Nephron (organoid): Measurements from ENCODE around the gene DOCK1.

Experiments used
- H3K27ac Mint-ChIP-seq, 3 experiments: 2 replicates each; pipeline ENCODE4 v1.8.0; 2020; ENCODE audit warnings: mixed read lengths in 3 of 3, mild to moderate bottlenecking in 2 of 3, moderate library complexity in 1 of 3
- H3K27me3 Mint-ChIP-seq: 2 replicates; pipeline ENCODE4 v1.8.0; 2021; ENCODE audit warnings: low read depth, mild to moderate bottlenecking, moderate library complexity, mixed read lengths
- H3K36me3 Mint-ChIP-seq: 2 replicates; pipeline ENCODE4 v1.8.0; 2020; ENCODE audit warnings: low read depth, mixed read lengths
- H3K4me1 Mint-ChIP-seq: 2 replicates; pipeline ENCODE4 v1.8.0; 2020; ENCODE audit warnings: mixed read lengths
- H3K4me3 Mint-ChIP-seq, 3 experiments: 2 replicates each; pipeline ENCODE4 v1.8.0; 2020; ENCODE audit warnings: mild to moderate bottlenecking in 3 of 3, mixed read lengths in 3 of 3, moderate library complexity in 2 of 3
- H3K9me3 Mint-ChIP-seq: 2 replicates; pipeline ENCODE4 v1.8.0; 2020; ENCODE audit warnings: mixed read lengths
- CTCF ChIP-seq, 3 experiments: fragments of 200-600 bp; sonication (generic); IDR thresholded peaks; one replicate each; pipeline ENCODE4 v1.5.0; 2021; ENCODE audit warnings: antibody characterized with exemption in 3 of 3; ENCODE audit not compliant: unreplicated experiment in 3 of 3

DOCK1 gene

GRCh38 chr10:127332631-127333030 lies 427.4 kb downstream of the DOCK1 start:
- Mint-ChIP-seq H3K4me3 (no peak overlapping the region), H3K36me3 (peaks cover 3% of the 10 kb centered on the region), H3K4me1 (no peaks in the 10 kb centered on the region), H3K9me3 (no peaks in the 10 kb centered on the region), H3K27me3 (no peaks in the 10 kb centered on the region), H3K27ac (no peak overlapping the region)
- no peak for TF ChIP-seq CTCF (IDR thresholded peaks at IDR 0.05; ENCODE audit: unreplicated experiment in 3 of 3)

DNA sequence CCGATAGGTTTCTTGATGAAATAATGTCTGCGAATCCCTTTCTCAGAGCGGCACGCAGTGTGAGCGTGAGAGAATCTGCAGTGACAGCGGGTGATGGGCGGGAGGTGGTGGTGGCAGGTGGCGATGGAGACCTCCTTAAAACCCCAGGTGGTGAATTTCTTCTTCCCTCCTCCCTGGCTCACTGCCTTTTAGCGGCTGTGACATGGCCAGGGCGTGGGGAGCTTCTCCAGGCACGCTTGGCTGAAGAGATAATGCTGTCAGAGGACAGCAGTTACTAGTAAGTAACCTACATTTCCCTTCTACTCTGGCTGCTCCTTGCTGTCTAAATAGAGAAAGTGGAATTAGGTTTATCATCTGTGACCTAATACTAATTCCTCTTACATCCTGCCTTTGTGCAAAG lies 432.6 kb downstream of the DOCK1 start:
- Mint-ChIP-seq H3K4me1 (peaks cover 5% of the 10 kb centered on the region), H3K27me3 (no peaks in the 10 kb centered on the region), H3K4me3 (no peak overlapping the region), H3K27ac (no peak overlapping the region), H3K9me3 (no peaks in the 10 kb centered on the region), H3K36me3 (peaks cover 8% of the 10 kb centered on the region)
- no peak for TF ChIP-seq CTCF (IDR thresholded peaks at IDR 0.05; ENCODE audit: unreplicated experiment in 3 of 3)

DNA sequence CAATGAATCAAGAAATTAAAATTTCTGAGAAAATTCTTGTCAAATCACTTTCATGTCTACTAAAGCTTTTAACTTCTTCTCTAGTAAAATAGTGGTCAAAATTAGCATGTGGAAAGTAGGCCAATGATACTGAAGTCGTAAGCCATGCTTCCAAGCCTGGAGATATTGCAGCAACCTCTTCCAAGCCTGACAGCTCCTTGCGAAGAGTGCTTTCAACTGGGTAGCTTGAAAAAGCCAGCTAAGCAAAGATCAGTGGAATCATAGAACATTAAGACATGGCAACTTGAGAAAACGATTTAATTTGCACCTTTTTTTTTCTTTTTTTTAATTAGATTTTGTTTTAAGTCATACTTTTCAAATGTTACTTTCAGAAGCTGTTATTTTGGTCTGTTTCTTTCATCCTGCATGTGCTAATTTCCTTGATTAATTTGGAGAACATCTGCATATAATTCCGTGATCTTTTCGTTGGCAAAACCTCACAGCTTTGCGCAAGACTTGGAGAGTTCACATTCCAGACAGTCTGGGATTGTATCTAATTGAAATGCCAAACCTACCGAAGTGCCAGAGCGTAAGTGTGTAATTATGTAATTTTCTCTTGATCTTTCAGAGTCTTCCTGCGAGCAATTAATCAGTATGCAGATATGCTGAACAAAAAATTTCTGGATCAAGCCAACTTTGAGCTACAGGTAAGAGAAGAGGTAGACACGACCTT lies 433.3 kb downstream of the DOCK1 start:
- Mint-ChIP-seq H3K4me1 (peaks cover 5% of the 10 kb centered on the region), H3K27ac (no peak overlapping the region)

GRCh38 chr10:127343821-127344220 lies 438.6 kb downstream of the DOCK1 start:
- no peak for TF ChIP-seq CTCF (IDR thresholded peaks at IDR 0.05; ENCODE audit: unreplicated experiment in 3 of 3)
- Mint-ChIP-seq H3K9me3 (no peaks in the 10 kb centered on the region), H3K27ac (no peak overlapping the region), H3K36me3 (peaks cover 17% of the 10 kb centered on the region), H3K4me3 (no peak overlapping the region), H3K27me3 (no peaks in the 10 kb centered on the region), H3K4me1 (no peaks in the 10 kb centered on the region)

More for the DNA sequence above, 433.3 kb downstream of the DOCK1 start:
- peaks cover 8% of the 10 kb centered on the region for H3K36me3 Mint-ChIP-seq
- no peaks in the 10 kb centered on the region for H3K27me3 Mint-ChIP-seq
- no peaks in the 10 kb centered on the region for H3K9me3 Mint-ChIP-seq
- no peak overlapping the region for H3K4me3 Mint-ChIP-seq
- no peak for TF ChIP-seq CTCF (IDR thresholded peaks at IDR 0.05; ENCODE audit: unreplicated experiment in 3 of 3)

DNA sequence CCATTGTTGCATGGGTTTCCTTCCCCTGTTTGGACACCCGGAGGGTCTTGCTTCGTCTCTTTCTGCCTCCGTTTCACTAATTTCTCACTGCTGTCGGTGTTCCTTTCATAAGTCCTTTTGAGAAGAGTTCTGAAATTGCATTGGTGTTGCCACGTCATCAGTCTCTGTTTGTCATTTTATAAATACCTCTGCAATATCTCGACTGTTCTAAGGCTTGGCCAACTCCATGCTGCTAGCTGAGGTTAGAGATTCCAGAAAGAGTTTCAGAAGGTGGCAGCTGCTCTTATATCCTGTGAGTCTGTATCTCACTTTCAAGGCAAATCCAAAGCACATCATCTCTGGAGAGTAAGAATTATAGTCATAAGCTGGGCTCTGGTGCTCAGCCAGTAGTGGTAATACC lies 439.1 kb downstream of the DOCK1 start:
- Mint-ChIP-seq H3K27ac (no peak overlapping the region), H3K4me3 (no peak overlapping the region), H3K36me3 (peaks cover 12% of the 10 kb centered on the region), H3K9me3 (no peaks in the 10 kb centered on the region), H3K27me3 (no peaks in the 10 kb centered on the region), H3K4me1 (no peaks in the 10 kb centered on the region)
- no peak for TF ChIP-seq CTCF (IDR thresholded peaks at IDR 0.05; ENCODE audit: unreplicated experiment in 3 of 3)
